ENCODE results near the gene SEPTIN7. TPM values are rescaled to one million over a fixed set of nuclear protein-coding genes. Genes with fewer than 3 reads are reported as not detected.

SEPTIN7 gene
- total RNA-seq, 3 donors from 2014 or later (not counting 1 experiment from before 2014, with no cell fraction given): 367 to 422 (median 383) TPM

GRCh38 chr7:35819310-35819709 lies 18.5 kb downstream of the SEPTIN7 start:
- Mint-ChIP-seq H3K27ac (peak overlapping the region; percentile 21 to 78), H3K27me3 (ENCODE audit: low read depth in 2 of 2) (no peaks in the 10 kb centered on the region), H3K4me3 (peak overlapping the region; percentile 55), H3K36me3 (no peaks in the 10 kb centered on the region), H3K9me3 (peaks cover 0 to 2% of the 10 kb centered on the region in 2 donors), H3K4me1 (peaks cover 68% of the 10 kb centered on the region in 2 donors)
- peaks cover 21% of the 10 kb centered on the region for H3K4me1 ChIP-seq (ENCODE audit: control insufficient read depth, insufficient read depth, low read length)
- ATAC-seq (no peak), DNase-seq (no peak)
- H3K36me3 ChIP-seq (ENCODE audit: control insufficient read depth, insufficient read depth, low read length): peaks cover 2% of the 10 kb centered on the region
- TF ChIP-seq CTCF (IDR thresholded peaks at IDR 0.05): no peak
- 71% methylated on average over 2 of the region's 3 CpGs for whole genome bisulfite sequencing (ENCODE audit: insufficient coverage)
- H3K9me3 ChIP-seq (ENCODE audit: control insufficient read depth, insufficient read depth, low read length): peaks cover 4% of the 10 kb centered on the region
- H3K27ac ChIP-seq (ENCODE audit: low read length): no peak overlapping the region
- H3K4me3 ChIP-seq (ENCODE audit: low read length): no peak overlapping the region
- no peaks in the 10 kb centered on the region for H3K27me3 ChIP-seq (ENCODE audit: control insufficient read depth, insufficient read depth, low read length)
- intact Hi-C loops (cut with micrococcal nuclease): loop anchor here (5.0 kb wide), 1 partner anchor 38 kb away; no protein-coding TSS in a partner anchor

GRCh38 chr7:35819954-35820703 lies 19.3 kb downstream of the SEPTIN7 start:
- DNase-seq (no peak), ATAC-seq (no peak)
- H3K9me3 ChIP-seq (ENCODE audit: control insufficient read depth, insufficient read depth, low read length): peaks cover 4% of the 10 kb centered on the region
- H3K4me1 ChIP-seq (ENCODE audit: control insufficient read depth, insufficient read depth, low read length): peaks cover 17% of the 10 kb centered on the region
- peak overlapping the region; percentile 21 to 78 for H3K27ac Mint-ChIP-seq
- H3K4me3 ChIP-seq (ENCODE audit: low read length): no peak overlapping the region
- H3K36me3 ChIP-seq (ENCODE audit: control insufficient read depth, insufficient read depth, low read length): peaks cover 2% of the 10 kb centered on the region
- H3K27me3 ChIP-seq (ENCODE audit: control insufficient read depth, insufficient read depth, low read length): no peaks in the 10 kb centered on the region
- 60% methylated on average over 2 of the region's 3 CpGs for WGBS (ENCODE audit: insufficient coverage)
- peak overlapping the region; percentile 55 for H3K4me3 Mint-ChIP-seq
- H3K9me3 Mint-ChIP-seq: peaks cover 0 to 2% of the 10 kb centered on the region in 2 donors
- H3K27me3 Mint-ChIP-seq (ENCODE audit: low read depth in 2 of 2): no peaks in the 10 kb centered on the region
- H3K27ac ChIP-seq (ENCODE audit: low read length): no peak overlapping the region
- intact Hi-C loops (cut with micrococcal nuclease): loop anchor here (5.0 kb wide), 1 partner anchor 37 kb away; no protein-coding TSS in a partner anchor
- peaks cover 60% of the 10 kb centered on the region in 2 donors for H3K4me1 Mint-ChIP-seq
- TF ChIP-seq CTCF (IDR thresholded peaks at IDR 0.05): no peak
- H3K36me3 Mint-ChIP-seq: no peaks in the 10 kb centered on the region

GRCh38 chr7:35820858-35821257 lies 20.0 kb downstream of the SEPTIN7 start:
- no peak overlapping the region for H3K4me3 ChIP-seq (ENCODE audit: low read length)
- H3K4me1 ChIP-seq (ENCODE audit: control insufficient read depth, insufficient read depth, low read length): peaks cover 16% of the 10 kb centered on the region
- TF ChIP-seq CTCF (IDR thresholded peaks at IDR 0.05): no peak
- H3K27me3 Mint-ChIP-seq (ENCODE audit: low read depth in 2 of 2): no peaks in the 10 kb centered on the region
- DNase-seq (no peak), ATAC-seq (no peak)
- H3K9me3 ChIP-seq (ENCODE audit: control insufficient read depth, insufficient read depth, low read length): peaks cover 4% of the 10 kb centered on the region
- H3K36me3 ChIP-seq (ENCODE audit: control insufficient read depth, insufficient read depth, low read length): peaks cover 2% of the 10 kb centered on the region
- peak overlapping the region in 1 of 2 donors; percentile 3 for H3K27ac Mint-ChIP-seq
- no peaks in the 10 kb centered on the region for H3K27me3 ChIP-seq (ENCODE audit: control insufficient read depth, insufficient read depth, low read length)
- 100% methylated on average over 1 of the region's 1 CpG for WGBS (ENCODE audit: insufficient coverage)
- no peak overlapping the region for H3K4me3 Mint-ChIP-seq
- intact Hi-C loops (cut with micrococcal nuclease): no loop called here
- H3K9me3 Mint-ChIP-seq: peaks cover 0 to 2% of the 10 kb centered on the region in 2 donors
- H3K4me1 Mint-ChIP-seq: peaks cover 53% of the 10 kb centered on the region in 2 donors
- no peaks in the 10 kb centered on the region for H3K36me3 Mint-ChIP-seq
- no peak overlapping the region for H3K27ac ChIP-seq (ENCODE audit: low read length)
